NCI-H1436 (cell line): ENCODE results near the gene USP48.
"Not testable (repeated sequence)": the region's sequence is repeated elsewhere in the genome, so short reads cannot be mapped to it uniquely, and the experiment has no call there.

Experiments used
- DNase-seq: peaks from one replicate; lab custom pipeline; 2025; lab: John Stamatoyannopoulos, UW

The USP48 gene

GRCh38 chr1:21782868-21783678 is at the start of gene USP48:
Gene USP48, minus strand, starts transcription at chr1:21783149. Its CDS starts 192 bp downstream, at chr1:21782957.
- DNase-seq, result peak; percentile 95

GRCh38 chr1:21831454-21831970 is 48.6 kb upstream of the USP48 start:
- no peak for DNase-seq

- no peak for DNase-seq
Observed at GRCh38 chr1:21830792-21831453, 48.0 kb upstream of the USP48 start.

DNA sequence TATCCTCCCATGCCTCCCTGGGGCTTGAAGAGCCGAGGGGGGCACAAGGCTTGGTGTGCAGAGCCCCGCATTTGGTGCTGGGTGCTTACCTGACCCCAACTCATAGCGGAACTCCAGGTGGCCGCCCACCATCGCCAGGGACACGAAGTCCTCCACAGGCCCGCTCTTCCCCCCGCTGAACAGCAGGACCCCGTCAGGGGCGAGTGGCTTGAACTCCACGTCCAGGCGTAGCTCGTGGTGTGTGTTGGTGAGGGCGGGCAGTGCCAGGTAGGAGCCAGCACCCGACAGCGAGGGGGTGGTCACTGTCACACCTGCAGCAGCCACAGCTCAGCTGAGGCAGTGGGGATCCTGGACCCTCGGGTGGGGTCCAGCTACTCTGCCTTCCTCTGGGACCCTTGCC is 46.3 kb upstream of the USP48 start:
- no peak for DNase-seq

- no peak for DNase-seq
Observed at GRCh38 chr1:21828506-21829210, 45.7 kb upstream of the USP48 start.

DNA sequence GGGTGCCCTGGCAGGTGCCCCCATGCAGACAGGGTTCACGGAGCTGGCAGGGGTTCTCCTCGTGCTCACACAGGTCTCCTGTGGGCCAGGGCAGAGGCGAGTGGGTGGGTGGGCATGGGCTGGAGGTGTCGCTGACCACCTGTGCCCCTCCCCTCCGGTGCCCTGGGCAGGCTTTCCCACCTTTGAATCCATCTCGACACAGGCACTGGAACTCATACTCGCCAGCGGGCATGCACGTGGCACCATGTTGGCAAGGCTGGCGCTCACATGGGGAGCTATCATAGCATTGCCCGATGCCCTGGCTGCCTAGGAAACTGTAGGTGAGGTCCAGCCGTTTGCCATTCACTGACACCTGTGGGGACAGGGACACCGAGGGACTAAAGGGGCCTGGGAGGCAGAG is 45.1 kb upstream of the USP48 start:
- DNase-seq, result no peak

- DNase-seq, result no peak
Observed at GRCh38 chr1:21827141-21827679, 44.3 kb upstream of the USP48 start.

- not testable (repeated sequence) for DNase-seq
Observed at GRCh38 chr1:21826694-21827093, 43.7 kb upstream of the USP48 start.

DNA sequence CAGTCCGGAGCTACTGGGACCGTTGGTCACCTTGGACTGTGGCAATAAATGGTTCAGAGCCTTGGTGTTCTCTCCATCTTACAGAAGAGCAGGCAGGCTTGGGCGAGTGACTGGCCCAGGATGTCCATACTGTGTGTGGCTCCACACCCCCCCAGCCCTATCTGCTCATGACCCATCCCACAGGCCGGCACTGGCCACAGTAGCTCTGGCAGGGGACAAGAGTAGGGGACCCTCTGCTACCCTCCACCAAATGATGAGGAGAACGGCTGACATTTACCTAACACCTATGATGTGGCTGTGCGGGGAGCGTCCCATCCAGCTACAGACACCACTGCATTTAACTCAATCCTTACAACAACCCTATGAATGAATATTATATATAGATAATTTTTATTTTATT is 42.4 kb upstream of the USP48 start:
- no peak for DNase-seq

DNA sequence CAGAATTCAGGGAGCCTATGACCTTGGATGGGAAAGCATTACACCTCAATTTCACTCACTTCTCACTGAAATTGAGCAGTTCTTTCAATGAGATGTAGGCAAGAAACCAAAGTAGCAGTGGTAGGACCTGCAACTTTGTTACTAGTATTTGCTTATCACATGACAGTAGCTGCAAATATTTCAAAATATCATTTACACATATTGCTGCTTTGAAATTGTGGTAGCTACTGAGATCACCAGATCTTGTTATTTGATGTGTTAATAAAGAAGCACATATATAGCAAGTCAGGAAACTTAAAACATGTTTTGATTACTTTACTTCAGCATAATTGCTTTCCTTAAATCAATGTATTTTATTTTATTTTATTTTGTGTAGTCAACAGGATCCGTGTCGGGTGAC is 42.0 kb upstream of the USP48 start:
- no peak for DNase-seq

GRCh38 chr1:21823980-21824702 is 41.2 kb upstream of the USP48 start:
- DNase-seq, result no peak

DNA sequence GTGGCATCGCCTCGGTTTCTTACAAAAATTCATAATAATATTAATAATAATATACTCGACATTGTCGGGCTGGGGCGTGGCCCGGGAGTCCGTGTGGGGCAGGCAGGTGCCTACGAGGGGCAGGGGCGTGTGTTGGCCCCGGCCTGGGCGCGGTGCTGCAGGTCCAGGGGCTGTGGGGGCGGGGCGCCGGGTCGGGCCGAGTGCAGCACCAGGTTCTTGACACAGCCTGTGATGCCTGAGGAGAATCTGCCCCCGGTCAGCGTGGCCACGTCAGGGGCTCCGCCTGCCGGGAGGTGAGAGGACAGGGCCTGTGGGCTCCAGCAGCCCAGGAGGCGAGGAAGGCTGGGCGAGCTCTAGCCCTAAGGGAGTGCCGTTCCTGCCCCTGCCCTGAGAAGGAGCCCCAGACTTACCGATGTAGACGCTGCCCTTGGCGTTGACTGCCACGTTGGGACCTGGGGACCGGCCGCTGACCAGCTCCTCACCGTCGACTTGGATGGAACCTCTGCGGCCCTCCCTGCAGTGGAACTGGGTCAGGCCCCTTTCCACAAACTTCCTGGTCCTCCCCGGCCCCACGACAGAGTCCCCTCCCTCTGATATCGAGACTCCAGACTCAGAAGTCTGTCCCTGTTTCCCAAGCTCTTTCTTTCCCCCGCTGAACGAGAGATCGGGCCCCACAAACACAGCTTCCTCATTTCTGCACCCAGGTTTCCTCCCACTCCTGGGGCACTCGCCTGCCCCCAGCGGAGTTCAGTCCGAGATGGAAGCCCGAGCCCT is 40.4 kb upstream of the USP48 start:
- DNase-seq, result no peak

DNA sequence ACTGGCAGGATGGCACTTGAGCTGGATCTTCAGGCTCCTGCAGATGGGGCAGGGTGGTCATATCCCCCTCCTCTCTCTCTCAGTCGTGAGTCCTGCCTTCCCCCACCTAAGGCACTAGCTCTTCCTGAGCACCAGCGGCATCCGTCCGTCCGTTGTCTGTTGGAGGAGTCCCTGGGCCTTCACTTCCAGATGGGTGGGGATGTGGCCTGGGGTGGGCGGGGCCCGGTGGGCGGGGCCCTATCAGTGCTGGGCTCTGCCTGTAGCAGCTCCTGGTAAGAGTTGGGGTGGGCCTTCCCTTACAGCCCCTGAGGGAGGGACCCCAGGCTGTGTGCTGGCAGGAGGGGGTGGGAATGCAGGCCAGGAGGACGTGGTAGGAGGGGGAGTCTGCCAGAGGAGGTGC is 39.4 kb upstream of the USP48 start:
- DNase-seq, result no peak

GRCh38 chr1:21821385-21822019 is 38.6 kb upstream of the USP48 start:
- DNase-seq, result no peak

GRCh38 chr1:21820597-21821232 is 37.8 kb upstream of the USP48 start:
- no peak for DNase-seq

- DNase-seq, result peak; percentile 26
Observed at GRCh38 chr1:21818656-21819055, 35.7 kb upstream of the USP48 start.

DNA sequence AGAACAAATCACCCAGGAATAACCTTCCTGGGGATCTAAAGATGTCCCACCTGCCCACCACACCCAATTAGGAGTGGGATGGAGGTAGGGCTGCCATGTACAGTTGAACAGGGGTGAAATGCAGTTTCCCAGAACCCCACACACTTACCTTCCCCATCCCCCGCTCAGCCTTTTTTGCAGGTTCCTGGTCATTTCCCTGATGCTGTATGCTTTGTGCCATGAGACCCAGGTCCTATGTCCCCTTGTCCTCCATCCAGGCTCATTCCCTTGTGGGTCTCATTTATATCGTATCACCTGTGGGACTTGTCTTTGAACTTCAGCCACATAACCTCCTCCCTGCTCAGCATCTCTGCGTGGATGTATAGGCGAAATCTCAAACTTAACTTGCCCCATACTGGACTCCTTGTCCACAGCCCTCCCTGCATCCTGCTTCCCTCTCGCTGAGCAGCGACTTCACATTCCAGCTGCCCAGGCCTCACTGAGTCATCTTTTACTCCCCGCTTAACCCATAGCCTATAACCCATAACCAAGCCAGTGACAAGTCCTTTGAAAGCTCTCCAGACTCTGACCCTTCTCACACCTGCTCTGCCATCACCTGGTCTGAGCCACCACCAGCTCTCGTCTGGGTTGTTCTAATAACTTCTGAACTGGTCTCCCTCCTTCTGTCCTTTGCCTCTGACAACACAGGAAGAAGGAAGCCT is 33.8 kb upstream of the USP48 start:
- no peak for DNase-seq

DNA sequence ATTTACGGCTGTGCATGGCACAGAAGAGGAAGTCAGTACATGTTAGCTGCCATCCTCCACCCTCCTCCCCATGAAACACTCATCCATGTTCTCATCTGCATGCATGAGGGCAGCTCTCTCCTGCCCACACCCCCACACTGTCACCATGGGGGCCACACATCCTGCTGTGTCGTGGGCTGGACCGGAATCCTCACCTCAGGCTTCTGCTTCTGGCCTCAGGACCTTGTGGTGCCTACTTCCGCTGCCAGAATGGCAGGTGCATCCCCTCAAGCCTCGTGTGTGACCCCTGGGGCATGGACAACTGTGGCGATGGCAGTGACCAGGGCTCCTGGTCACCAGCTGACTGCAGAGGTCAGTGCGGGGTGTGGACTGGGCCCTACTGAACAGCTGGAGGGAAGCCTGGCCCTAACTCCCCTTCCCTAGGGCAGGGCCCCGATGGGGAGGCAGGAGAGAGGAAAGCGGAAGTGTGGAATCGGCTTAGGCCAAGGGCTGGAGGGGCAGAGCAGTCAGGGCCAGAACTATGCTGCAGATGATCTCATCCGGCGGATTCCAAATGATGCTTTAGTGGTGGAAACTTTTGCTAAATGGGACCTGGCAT is 32.9 kb upstream of the USP48 start:
- DNase-seq, result no peak
